Endothelial cell of umbilical vein (primary cell): ENCODE results near the gene ITPR1. TPM values are rescaled to one million over a fixed set of nuclear protein-coding genes. Genes with fewer than 3 reads are reported as not detected.

Source experiments
- BruUV-seq: library from RNA; stranded (reverse); fragments of 400-500 nt; replicated peaks from 2 replicates; lab custom pipeline; 2021; lab: Mats Ljungman, UMichigan
- CTCF ChIA-PET: fragments of 300-600, 350-600 bp; sonication (Branson Sonifier 250); formaldehyde crosslinking; loops from one replicate; lab custom pipeline; 2021; ENCODE audit warnings: antibody characterized with exemption, inconsistent platforms; lab: Charles Lee
- POLR2A ChIA-PET: fragments of 300-600, 350-600 bp; sonication (Branson Sonifier 250); formaldehyde crosslinking; loops from one replicate; lab custom pipeline; 2021; ENCODE audit warnings: antibody characterized with exemption, inconsistent platforms; lab: Charles Lee
- DNase-seq: peaks from one replicate; pipeline ENCODE4 v3.0.0-alpha.2; 2011; ENCODE audit warnings: low read depth, low spot score
- FAIRE-seq: peaks from 2 replicates; lab custom pipeline; 2011; peaks lifted over from hg19 to GRCh38; lab: Jason Lieb, UNC
- H2AFZ ChIP-seq: 2 replicates; pipeline ENCODE4 v1.6.0; 2012; ENCODE audit warnings: low read depth, low read length, control low read depth, inconsistent platforms
- H3K27ac ChIP-seq: 2 replicates; pipeline ENCODE4 v1.5.1; 2011; ENCODE audit warnings: low read depth, mild to moderate bottlenecking, control low read depth, low read length, moderate library complexity; ENCODE audit not compliant: insufficient read depth
- H3K27me3 ChIP-seq, 2 experiments: 2 replicates each; pipeline versions ENCODE4 v1.6.0 to v1.6.1; 2011; ENCODE audit warnings: low read length in 2 of 2, mixed read lengths in 1 of 2; ENCODE audit not compliant: control insufficient read depth in 2 of 2, insufficient read depth in 2 of 2
- H3K36me3 ChIP-seq, 2 experiments: 2 replicates in 1 of 2; 3 replicates in 1 of 2; pipeline ENCODE4 v1.5.1; 2011; ENCODE audit warnings: low read length in 2 of 2, mild to moderate bottlenecking in 1 of 2, moderate library complexity in 1 of 2; ENCODE audit not compliant: control insufficient read depth in 2 of 2, insufficient read depth in 2 of 2; ENCODE audit errors: extremely low read depth in 1 of 2
- H3K4me1 ChIP-seq: 3 replicates; pipeline ENCODE4 v1.5.1; 2011; ENCODE audit warnings: mild to moderate bottlenecking, low read length; ENCODE audit not compliant: control insufficient read depth, insufficient read depth; ENCODE audit errors: extremely low read depth
- H3K4me2 ChIP-seq: 2 replicates; pipeline ENCODE4 v1.6.1; 2011; ENCODE audit warnings: low read length, control low read depth, mixed read lengths; ENCODE audit not compliant: insufficient read depth
- H3K4me3 ChIP-seq, 3 experiments: fragments of 200-600 bp in 1 of 3; sonication (generic), shearing (Covaris generic) in 1 of 3; replicated peaks in 1 of 3; 2 replicates each; pipeline ENCODE4 v1.5.1; 2011 to 2016; ENCODE audit warnings: control low read depth in 3 of 3, low read length in 3 of 3, mild to moderate bottlenecking in 2 of 3, inconsistent platforms in 1 of 3, low read depth in 1 of 3, moderate library complexity in 1 of 3; ENCODE audit not compliant: insufficient read depth in 1 of 3
- H3K79me2 ChIP-seq: 2 replicates; pipeline ENCODE4 v1.6.0; 2012; ENCODE audit warnings: low read length, inconsistent platforms; ENCODE audit not compliant: control insufficient read depth, insufficient read depth
- H3K9ac ChIP-seq: replicated peaks from 2 replicates; pipeline ENCODE3; 2011; ENCODE audit warnings: low read length, control low read depth; ENCODE audit not compliant: insufficient read depth; ENCODE audit errors: extremely low read depth
- H3K9me1 ChIP-seq: replicated peaks from 3 replicates; pipeline ENCODE4 v1.6.0; 2011; ENCODE audit warnings: mild to moderate bottlenecking, low read length; ENCODE audit not compliant: control insufficient read depth, insufficient read depth; ENCODE audit errors: extremely low read depth
- H3K9me3 ChIP-seq: replicated peaks from 2 replicates; pipeline ENCODE4 v1.5.1; 2012; ENCODE audit warnings: low read length, inconsistent platforms; ENCODE audit not compliant: control insufficient read depth, insufficient read depth
- H4K20me1 ChIP-seq: replicated peaks from 2 replicates; pipeline ENCODE3; 2011; ENCODE audit warnings: mild to moderate bottlenecking, low read length; ENCODE audit not compliant: control insufficient read depth, insufficient read depth; ENCODE audit errors: extremely low read depth
- CTCF ChIP-seq, 2 donors: IDR thresholded peaks; 1 replicate in 1 of 2; 2 replicates in 1 of 2; pipeline ENCODE4 v1.5.1; 2011; ENCODE audit warnings: low read length in 2 of 2, mild to moderate bottlenecking in 2 of 2, moderate library complexity in 2 of 2, control low read depth in 1 of 2, inconsistent platforms in 1 of 2, low read depth in 1 of 2; ENCODE audit not compliant: insufficient read depth in 1 of 2; ENCODE audit errors: extremely low read depth in 1 of 2
- EZH2 ChIP-seq: IDR thresholded peaks from 2 replicates; pipeline ENCODE4 v1.6.1; 2012; ENCODE audit warnings: borderline replicate concordance, low read depth, mild to moderate bottlenecking, moderate library complexity, low read length, inconsistent platforms; ENCODE audit not compliant: severe bottlenecking
- FOS ChIP-seq: IDR thresholded peaks from 2 replicates; pipeline ENCODE4 v1.6.1; 2011; ENCODE audit warnings: mild to moderate bottlenecking, low read length, moderate library complexity, borderline replicate concordance; ENCODE audit not compliant: insufficient read depth
- GATA2 ChIP-seq: IDR thresholded peaks from 2 replicates; pipeline ENCODE4 v1.7.0; 2011; ENCODE audit warnings: low read depth, mild to moderate bottlenecking, moderate library complexity, mixed read lengths, low read length; ENCODE audit not compliant: insufficient read length, insufficient read depth
- JUN ChIP-seq: IDR thresholded peaks from 2 replicates; pipeline ENCODE4 v1.6.1; 2011; ENCODE audit warnings: borderline replicate concordance, low read depth; ENCODE audit not compliant: insufficient read length, insufficient read depth
- MAX ChIP-seq: IDR thresholded peaks from 2 replicates; pipeline ENCODE4 v1.6.1; 2011; ENCODE audit not compliant: insufficient read depth, insufficient read length
- MYC ChIP-seq: IDR thresholded peaks from one replicate; pipeline ENCODE4 v1.6.1; 2011; ENCODE audit warnings: mild to moderate bottlenecking, low read depth, low read length
- POLR2A ChIP-seq: IDR thresholded peaks from 2 replicates; pipeline ENCODE4 v1.6.1; 2012; ENCODE audit warnings: low read depth, mild to moderate bottlenecking, control low read depth, low read length
- POLR2AphosphoS5 ChIP-seq: IDR thresholded peaks from 2 replicates; pipeline ENCODE4 v1.6.1; 2012; ENCODE audit warnings: low read depth, mild to moderate bottlenecking, control low read depth, low read length, moderate library complexity; ENCODE audit not compliant: insufficient read depth
- dilution Hi-C: fragments of 300-500 bp; cut with MboI; formaldehyde crosslinking; loops from one replicate; pipeline ENCODE4 v1.15.0; 2019; ENCODE audit warnings: low sequenced_read_pairs; ENCODE audit not compliant: extremely low pct_ligation_motif_present
- intact Hi-C: fragments of 100-400 bp; cut with micrococcal nuclease; formaldehyde crosslinking; loops from one replicate; pipeline ENCODE4 v1.10.0; 2022
- polyA plus RNA-seq, 4 experiments: library from polyadenylated mRNA; depleted of rRNA in 3 of 4; stranded (reverse) in 3 of 4; unstranded in 1 of 4; fragments of >200 nt; gene quantifications; 2 replicates each; pipeline versions ENCODE4 v1.2.1 to v1.2.3, GENCODE V29; 2011 to 2012; ENCODE audit warnings: missing spikeins in 1 of 4
- total RNA-seq: library from RNA; stranded (reverse); gene quantifications from 2 replicates; pipeline ENCODE4 v1.2.3, GENCODE V29; 2021

Gene ITPR1
- total and polyA plus RNA-seq, 2 donors (not counting 3 experiments of a cell fraction or from before 2014, with no cell fraction given), result 5.1 to 16.1 TPM

GRCh38 chr3:4593014-4593413 is 99.9 kb downstream of the ITPR1 start:
- Histone ChIP-seq H3K79me2 (no peaks in the 10 kb centered on the region), H4K20me1 (no peaks in the 10 kb centered on the region), H3K4me3 (no peak overlapping the region), H3K4me2 (no peak overlapping the region), H3K4me1 (no peaks in the 10 kb centered on the region), H3K9ac (no peak overlapping the region), H3K27ac (no peak overlapping the region), H3K9me3 (no peaks in the 10 kb centered on the region), H3K36me3 (no peaks in the 10 kb centered on the region), H3K9me1 (no peaks in the 10 kb centered on the region), H2AFZ (no peak overlapping the region), H3K27me3 (no peaks in the 10 kb centered on the region)
- BruUV-seq, result no TSS peak
- FAIRE-seq (no peak), DNase-seq (no peak)
- TF ChIP-seq POLR2AphosphoS5 (no peak), MAX (no peak), GATA2 (no peak), FOS (no peak), POLR2A (no peak), EZH2 (no peak), JUN (no peak), CTCF (IDR thresholded peaks at IDR 0.05; ENCODE audit: extremely low read depth in 1 of 2, insufficient read depth in 1 of 2, low read depth in 1 of 2, low read length in 2 of 2) (no peak), MYC (no peak)
- ChIA-PET POLR2A (no interaction called here), CTCF (no interaction called here)
- intact Hi-C loops, result no loop called here
- dilution Hi-C loops, result no loop called here
